ENCODE results near the gene UST. TPM values are rescaled to one million over a fixed set of nuclear protein-coding genes. Genes with fewer than 3 reads are reported as not detected.

The UST gene
- total RNA-seq, 2 donors from 2014 or later = 24.2 to 30.8 TPM

GRCh38 chr6:148765898-148766808 lies 19.3 kb downstream of the UST start:
- H3K4me1 ChIP-seq (ENCODE audit: control insufficient read depth in 1 of 2, low read depth in 2 of 2) = peaks cover 5 to 22% of the 10 kb centered on the region in 2 donors
- no peak for ATAC-seq (ENCODE audit: insufficient number of reproducible peaks, low FRiP score, low read depth)
- H3K36me3 ChIP-seq = no peaks in the 10 kb centered on the region

DNA sequence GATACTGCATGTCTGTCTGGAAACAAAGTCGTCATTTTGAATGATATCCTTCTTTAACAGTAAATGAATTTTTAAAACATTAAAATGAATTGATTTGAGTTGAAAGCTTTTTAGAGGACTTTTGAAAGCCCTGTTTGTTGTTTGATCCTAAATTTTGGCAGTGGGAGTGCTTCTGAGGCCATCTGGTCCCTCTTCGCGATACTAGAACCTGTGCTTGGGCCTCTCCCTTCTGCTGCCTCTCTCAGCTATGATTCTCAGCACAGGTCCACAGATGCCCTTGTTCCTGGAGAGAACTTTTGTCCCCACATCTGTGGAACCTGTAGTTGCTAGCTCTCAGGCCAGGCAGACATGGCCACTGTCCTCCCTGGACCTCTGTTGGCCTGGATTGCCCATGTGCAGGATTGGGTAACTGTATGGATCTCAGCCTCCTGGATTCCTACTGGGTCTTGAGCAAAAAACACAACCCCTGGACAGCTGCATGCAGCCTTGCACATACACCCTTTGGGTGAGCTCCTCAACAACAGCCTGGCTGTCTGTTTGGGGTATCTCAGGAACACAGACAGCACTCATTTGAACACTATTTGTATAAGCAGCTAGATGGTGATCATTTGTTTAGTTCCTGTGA lies 21.9 kb downstream of the UST start:
- no peaks in the 10 kb centered on the region for H3K9me3 ChIP-seq
- no peak for DNase-seq (ENCODE audit: low spot score)
- no peaks in the 10 kb centered on the region for H3K36me3 ChIP-seq
- no peak overlapping the region for H3K27ac ChIP-seq
- ATAC-seq (ENCODE audit: insufficient number of reproducible peaks, low FRiP score, low read depth) = no peak
- H3K27me3 ChIP-seq (replicated peaks; ENCODE audit: insufficient read depth) = no peaks in the 10 kb centered on the region
- no peak for TF ChIP-seq CTCF (IDR thresholded peaks at IDR 0.05)
- peaks cover 0 to 8% of the 10 kb centered on the region in 2 donors for H3K4me1 ChIP-seq (ENCODE audit: control insufficient read depth in 1 of 2, low read depth in 2 of 2)
- H3K4me3 ChIP-seq = no peak overlapping the region

More at GRCh38 chr6:148765898-148766808, 19.3 kb downstream of the UST start:
- no peaks in the 10 kb centered on the region for H3K9me3 ChIP-seq
- TF ChIP-seq CTCF (IDR thresholded peaks at IDR 0.05) = no peak
- no peak overlapping the region for H3K4me3 ChIP-seq
- H3K27me3 ChIP-seq (replicated peaks; ENCODE audit: insufficient read depth) = no peaks in the 10 kb centered on the region
- H3K27ac ChIP-seq = no peak overlapping the region
- DNase-seq (ENCODE audit: low spot score) = no peak

DNA sequence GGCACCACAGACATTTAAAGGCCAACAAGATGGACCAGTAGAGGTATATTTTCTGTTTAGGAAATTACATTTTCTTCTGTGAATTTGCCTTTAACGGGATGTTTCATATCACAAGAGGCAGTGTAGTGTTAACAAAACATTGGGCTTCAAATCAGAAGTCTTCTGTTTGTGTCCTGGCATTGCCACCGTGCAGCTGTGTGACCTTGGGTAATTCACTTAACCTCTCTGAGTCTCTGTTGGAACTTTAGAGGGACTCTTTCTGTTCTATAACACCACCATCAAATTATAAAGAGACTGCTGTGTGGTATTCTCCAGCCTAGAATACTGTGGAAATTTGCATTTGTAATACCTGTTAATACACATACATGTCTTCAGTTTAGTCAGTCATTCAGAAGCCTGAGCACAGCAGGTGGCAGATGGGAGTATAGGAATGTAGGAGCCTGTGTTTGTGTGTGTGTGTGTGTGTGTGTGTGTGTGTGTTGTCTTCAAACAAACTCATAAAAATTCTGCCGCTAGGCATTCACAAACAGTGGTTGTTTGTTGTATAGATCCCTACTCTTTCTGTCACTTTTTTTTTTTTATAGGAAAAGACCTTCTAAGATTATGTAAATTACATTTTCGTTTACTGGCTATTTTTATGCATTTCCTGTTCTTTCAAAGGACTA lies 22.6 kb downstream of the UST start:
- H3K9me3 ChIP-seq = no peaks in the 10 kb centered on the region
- TF ChIP-seq CTCF (IDR thresholded peaks at IDR 0.05) = no peak
- no peak overlapping the region for H3K4me3 ChIP-seq
- peaks cover 0 to 8% of the 10 kb centered on the region in 2 donors for H3K4me1 ChIP-seq (ENCODE audit: control insufficient read depth in 1 of 2, low read depth in 2 of 2)
- no peaks in the 10 kb centered on the region for H3K27me3 ChIP-seq (replicated peaks; ENCODE audit: insufficient read depth)
- no peak overlapping the region for H3K27ac ChIP-seq
- no peaks in the 10 kb centered on the region for H3K36me3 ChIP-seq
- no peak for ATAC-seq (ENCODE audit: insufficient number of reproducible peaks, low FRiP score, low read depth)
- DNase-seq (ENCODE audit: low spot score) = no peak

DNA sequence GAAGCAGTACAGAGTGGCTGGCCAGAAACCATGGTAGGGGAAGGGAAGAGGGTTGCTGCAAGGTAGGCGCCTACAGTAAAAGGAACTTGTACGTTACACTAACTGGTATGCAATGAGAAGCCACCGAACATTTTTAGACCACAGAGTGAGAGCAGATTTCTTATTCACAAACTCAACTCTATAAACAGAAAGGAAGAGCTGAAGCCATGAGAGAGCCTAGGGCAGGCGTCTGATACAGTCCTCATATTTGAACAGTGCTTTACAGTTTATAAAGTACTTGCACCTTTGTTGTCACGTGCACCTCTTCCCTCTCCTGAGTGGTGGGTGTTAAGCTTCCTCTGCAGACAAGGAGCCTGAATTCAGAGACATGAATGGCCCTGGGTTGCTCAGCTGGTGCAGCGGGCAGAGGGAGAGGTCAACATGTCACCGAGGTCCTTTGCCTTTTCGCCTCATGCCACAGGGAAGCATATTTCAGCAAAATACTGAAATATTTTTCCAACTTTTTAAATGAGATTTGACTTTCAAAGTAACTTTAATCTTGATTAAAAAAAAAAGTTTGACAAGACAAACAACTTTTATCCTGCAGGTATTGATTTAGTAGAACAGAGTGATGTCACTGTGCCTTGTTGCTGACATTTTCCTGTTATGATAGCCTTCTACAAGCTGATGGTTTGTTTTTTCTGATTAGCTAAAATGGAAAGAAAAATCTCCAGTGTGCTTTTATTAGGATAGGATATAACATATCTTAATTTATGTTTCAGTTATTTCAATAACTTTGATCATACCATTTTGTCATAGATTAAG lies 23.8 kb downstream of the UST start:
- H3K27me3 ChIP-seq (replicated peaks; ENCODE audit: insufficient read depth) = no peaks in the 10 kb centered on the region
- DNase-seq (ENCODE audit: low spot score) = no peak
- H3K4me3 ChIP-seq = no peak overlapping the region
- no peak overlapping the region for H3K27ac ChIP-seq
- H3K36me3 ChIP-seq = no peaks in the 10 kb centered on the region
- H3K9me3 ChIP-seq = no peaks in the 10 kb centered on the region
- no peak for TF ChIP-seq CTCF (IDR thresholded peaks at IDR 0.05)
- peaks cover 0 to 8% of the 10 kb centered on the region in 2 donors for H3K4me1 ChIP-seq (ENCODE audit: control insufficient read depth in 1 of 2, low read depth in 2 of 2)
- no peak for ATAC-seq (ENCODE audit: insufficient number of reproducible peaks, low FRiP score, low read depth)

All from thoracic aorta (tissue), 2 donors.